DOHH2 (cell line): ENCODE data around the gene MAN2A1.

Source experiments
- H3F3A ChIP-seq: fragments of 200-600 bp; sonication (generic), shearing (Covaris generic); 2 replicates; pipeline ENCODE4 v1.6.0; 2016; ENCODE audit warnings: antibody characterized with exemption, mild to moderate bottlenecking; ENCODE audit not compliant: control insufficient read depth, insufficient read depth
- H3K27ac ChIP-seq: fragments of 200-600 bp; sonication (generic); 2 replicates; pipeline ENCODE4 v1.5.1; 2014; ENCODE audit warnings: low read depth, mild to moderate bottlenecking, low read length, moderate library complexity
- H3K27me3 ChIP-seq: fragments of 200-600 bp; sonication (generic); 2 replicates; pipeline ENCODE4 v1.6.1; 2014; ENCODE audit warnings: mild to moderate bottlenecking, low read length, mixed read lengths; ENCODE audit not compliant: control insufficient read depth
- H3K36me3 ChIP-seq: fragments of 200-600 bp; sonication (generic); 2 replicates; pipeline ENCODE4 v1.6.1; 2014; ENCODE audit warnings: mild to moderate bottlenecking, low read length, moderate library complexity, mixed read lengths; ENCODE audit not compliant: control insufficient read depth
- H3K4me1 ChIP-seq: fragments of 200-600 bp; sonication (generic); 2 replicates; pipeline ENCODE4 v1.6.1; 2014; ENCODE audit warnings: mild to moderate bottlenecking, low read length, mixed read lengths; ENCODE audit not compliant: control insufficient read depth
- H3K4me2 ChIP-seq: fragments of 200-600 bp; sonication (generic); 2 replicates; pipeline ENCODE4 v1.6.0; 2014; ENCODE audit warnings: mild to moderate bottlenecking, low read length, moderate library complexity
- H3K4me3 ChIP-seq: fragments of 200-600 bp; sonication (generic); 2 replicates; pipeline ENCODE4 v1.5.1; 2014; ENCODE audit warnings: mild to moderate bottlenecking, low read length, mixed read lengths
- H3K79me2 ChIP-seq: fragments of 200-600 bp; sonication (generic); 2 replicates; pipeline ENCODE4 v1.6.1; 2014; ENCODE audit warnings: mild to moderate bottlenecking, low read length, mixed read lengths; ENCODE audit not compliant: control insufficient read depth
- H3K9me2 ChIP-seq: fragments of 200-600 bp; sonication (generic); replicated peaks from 2 replicates; pipeline ENCODE4 v1.6.1; 2014; ENCODE audit warnings: mild to moderate bottlenecking, low read length, mixed read lengths; ENCODE audit not compliant: control insufficient read depth
- H3K9me3 ChIP-seq: fragments of 200-600 bp; sonication (generic); 2 replicates; pipeline ENCODE4 v1.6.1; 2014; ENCODE audit warnings: antibody characterized with exemption, low read length, mixed read lengths; ENCODE audit not compliant: control insufficient read depth, insufficient read depth
- H4K20me1 ChIP-seq: fragments of 200-600 bp; sonication (generic); 2 replicates; pipeline ENCODE4 v1.6.0; 2014; ENCODE audit warnings: low read depth, mild to moderate bottlenecking, antibody characterized with exemption, low read length, moderate library complexity; ENCODE audit not compliant: control insufficient read depth, insufficient read depth
- EZH2phosphoT487 ChIP-seq: fragments of 200-600 bp; sonication (generic); IDR thresholded peaks from 2 replicates; pipeline ENCODE4 v1.6.1; 2017; ENCODE audit warnings: borderline replicate concordance, mild to moderate bottlenecking, antibody characterized with exemption, low read length, moderate library complexity, mixed read lengths
- TF ChIP-seq, protein P1 (sequence below): fragments of 200-600 bp; sonication (generic); IDR thresholded peaks from one replicate; pipeline ENCODE4 v1.5.1; 2014; ENCODE audit warnings: antibody characterized with exemption, mild to moderate bottlenecking, low read depth, low read length; ENCODE audit not compliant: poor library complexity, severe bottlenecking

Gene MAN2A1

DNA sequence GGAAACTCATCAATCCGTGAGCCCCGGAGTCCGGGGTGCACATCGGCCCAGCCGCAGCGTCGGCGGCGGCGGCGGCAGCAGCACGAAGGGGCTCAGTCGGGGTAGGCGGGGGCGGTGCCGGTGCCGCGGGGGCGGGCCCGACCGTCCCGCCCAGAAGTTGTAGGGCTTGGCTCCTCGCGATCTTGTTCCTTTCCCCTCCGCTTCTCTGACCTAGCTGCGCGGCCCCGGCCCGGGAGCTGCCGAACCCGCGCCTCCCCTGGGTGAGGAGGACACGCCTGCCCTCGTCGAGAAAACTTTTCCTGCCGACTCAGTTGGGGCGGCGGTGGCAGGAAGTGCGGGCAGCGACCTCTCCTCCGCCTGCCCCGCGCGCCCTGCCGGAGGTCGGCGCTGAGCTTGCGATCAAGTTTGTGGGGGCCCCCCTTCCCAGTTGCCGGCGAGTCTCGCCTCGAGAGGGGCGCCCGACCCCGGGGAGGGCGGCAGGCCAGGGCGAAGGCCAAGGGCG, at the start of gene MAN2A1:
TSS of gene MAN2A1 (plus strand) at position 188 of the 502 bp plus-strand sequence. CDS start 491 bp downstream, outside the sequence.
- Histone ChIP-seq H3K4me1 (peaks cover 36% of the 10 kb centered on the region), H3K36me3 (no peaks in the 10 kb centered on the region)

DNA sequence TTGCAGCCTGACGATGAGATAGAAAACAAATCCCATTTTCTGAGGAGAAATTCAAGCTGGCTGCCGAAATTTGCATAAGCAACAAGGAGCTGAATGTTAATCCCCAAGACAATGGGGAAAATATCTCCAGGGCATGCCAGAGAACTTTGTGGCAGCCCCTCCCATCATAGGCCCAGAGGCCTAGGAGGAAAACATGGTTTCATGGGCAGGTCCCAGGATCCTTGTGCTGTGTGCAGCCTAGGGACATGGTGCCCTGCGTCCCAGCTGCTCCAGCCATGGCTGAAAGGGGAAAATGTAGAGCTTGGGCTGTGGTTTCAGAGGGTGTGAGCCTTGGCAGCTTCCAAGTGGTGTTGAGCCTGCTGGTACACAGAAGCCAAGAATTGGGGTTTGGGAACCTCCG, 48.8 kb upstream of the MAN2A1 start:
- H3F3A ChIP-seq: no peaks in the 10 kb centered on the region
- H3K4me1 ChIP-seq: no peaks in the 10 kb centered on the region
- H3K4me3 ChIP-seq: no peak overlapping the region
- no peaks in the 10 kb centered on the region for H3K9me3 ChIP-seq
- no peaks in the 10 kb centered on the region for H3K36me3 ChIP-seq
- H3K79me2 ChIP-seq: no peaks in the 10 kb centered on the region
- H4K20me1 ChIP-seq: no peaks in the 10 kb centered on the region
- no peak for TF ChIP-seq EZH2phosphoT487
- TF ChIP-seq, protein P1, sequence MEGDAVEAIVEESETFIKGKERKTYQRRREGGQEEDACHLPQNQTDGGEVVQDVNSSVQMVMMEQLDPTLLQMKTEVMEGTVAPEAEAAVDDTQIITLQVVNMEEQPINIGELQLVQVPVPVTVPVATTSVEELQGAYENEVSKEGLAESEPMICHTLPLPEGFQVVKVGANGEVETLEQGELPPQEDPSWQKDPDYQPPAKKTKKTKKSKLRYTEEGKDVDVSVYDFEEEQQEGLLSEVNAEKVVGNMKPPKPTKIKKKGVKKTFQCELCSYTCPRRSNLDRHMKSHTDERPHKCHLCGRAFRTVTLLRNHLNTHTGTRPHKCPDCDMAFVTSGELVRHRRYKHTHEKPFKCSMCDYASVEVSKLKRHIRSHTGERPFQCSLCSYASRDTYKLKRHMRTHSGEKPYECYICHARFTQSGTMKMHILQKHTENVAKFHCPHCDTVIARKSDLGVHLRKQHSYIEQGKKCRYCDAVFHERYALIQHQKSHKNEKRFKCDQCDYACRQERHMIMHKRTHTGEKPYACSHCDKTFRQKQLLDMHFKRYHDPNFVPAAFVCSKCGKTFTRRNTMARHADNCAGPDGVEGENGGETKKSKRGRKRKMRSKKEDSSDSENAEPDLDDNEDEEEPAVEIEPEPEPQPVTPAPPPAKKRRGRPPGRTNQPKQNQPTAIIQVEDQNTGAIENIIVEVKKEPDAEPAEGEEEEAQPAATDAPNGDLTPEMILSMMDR: no peak
- no peak overlapping the region for H3K27ac ChIP-seq
- H3K9me2 ChIP-seq: no peaks in the 10 kb centered on the region
- no peaks in the 10 kb centered on the region for H3K27me3 ChIP-seq
- H3K4me2 ChIP-seq: no peak overlapping the region

More for the DNA sequence above, at the start of gene MAN2A1:
- peak within 1 kb of the TSS; percentile 86 for H3K4me3 ChIP-seq
- H3K27me3 ChIP-seq: no peaks in the 10 kb centered on the region
- H3K4me2 ChIP-seq: peak within 1 kb of the TSS; percentile 94
- H3K9me2 ChIP-seq: no peaks in the 10 kb centered on the region
- H4K20me1 ChIP-seq: no peaks in the 10 kb centered on the region
- peaks cover 3% of the 10 kb centered on the region; the same call in 1 of the 2 replicates for H3F3A ChIP-seq
- peak within 1 kb of the TSS; percentile 87 for H3K27ac ChIP-seq
- TF ChIP-seq, protein P1: no peak
- TF ChIP-seq EZH2phosphoT487: no peak
- peaks cover 45% of the 10 kb centered on the region for H3K79me2 ChIP-seq
- peaks cover 5% of the 10 kb centered on the region; the same call in 1 of the 2 replicates for H3K9me3 ChIP-seq

DNA sequence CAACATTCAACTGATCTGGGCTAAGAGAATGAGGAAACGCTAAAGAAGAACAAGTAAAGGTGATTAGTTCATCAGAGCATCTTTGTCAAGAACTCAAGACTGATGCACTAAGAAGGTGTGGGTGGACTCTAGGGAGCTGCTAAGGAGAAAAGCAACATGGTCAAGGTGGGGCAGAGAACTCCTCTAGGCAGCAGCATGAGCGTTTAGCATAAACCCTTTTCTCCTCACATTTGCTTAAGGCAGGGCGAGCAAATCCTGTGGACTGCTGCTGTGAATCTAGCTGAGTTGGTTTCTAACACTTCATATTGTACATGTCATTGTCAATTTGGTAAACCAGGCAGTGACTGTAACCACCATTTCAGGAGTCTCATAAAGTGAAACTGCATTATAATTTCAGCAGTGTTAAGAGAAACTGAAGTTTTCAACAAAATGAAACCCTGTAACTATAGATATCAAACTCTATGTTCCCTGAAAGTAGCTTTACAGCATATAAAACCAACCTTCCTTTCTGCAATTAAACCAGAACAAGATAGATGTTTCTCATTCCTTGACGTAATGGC, 45.9 kb upstream of the MAN2A1 start:
- no peaks in the 10 kb centered on the region for H4K20me1 ChIP-seq
- H3K36me3 ChIP-seq: no peaks in the 10 kb centered on the region
- no peak overlapping the region for H3K4me3 ChIP-seq
- H3K27me3 ChIP-seq: no peaks in the 10 kb centered on the region
- H3K79me2 ChIP-seq: no peaks in the 10 kb centered on the region
- TF ChIP-seq EZH2phosphoT487: no peak
- TF ChIP-seq, protein P1: no peak
- no peaks in the 10 kb centered on the region for H3K4me1 ChIP-seq
- H3K9me3 ChIP-seq: no peaks in the 10 kb centered on the region
- H3K27ac ChIP-seq: no peak overlapping the region
- no peak overlapping the region for H3K4me2 ChIP-seq
- H3F3A ChIP-seq: no peaks in the 10 kb centered on the region
- no peaks in the 10 kb centered on the region for H3K9me2 ChIP-seq
